Suprapubic skin (tissue), 4 donors: ENCODE data around the gene SHISA9.

Experiments used
- CTCF ChIP-seq, 2 donors: fragments of 200-600 bp in 1 of 2; fragments of 450-650 bp in 1 of 2; sonication (generic) in 1 of 2; IDR thresholded peaks; one replicate each; pipeline ENCODE4 v1.5.1; 2016 to 2019; ENCODE audit warnings: antibody characterized with exemption in 2 of 2, mild to moderate bottlenecking in 1 of 2, moderate library complexity in 1 of 2
- EP300 ChIP-seq: sonication (generic); formaldehyde crosslinking; IDR thresholded peaks from one replicate; pipeline ENCODE4 v1.6.1; 2017; ENCODE audit warnings: antibody characterized with exemption
- POLR2A ChIP-seq, 2 donors: fragments of 450-650 bp; IDR thresholded peaks; one replicate each; pipeline ENCODE4 v1.6.1; 2017; ENCODE audit warnings: antibody characterized with exemption in 2 of 2, mild to moderate bottlenecking in 2 of 2, moderate library complexity in 2 of 2
- POLR2AphosphoS5 ChIP-seq, 3 donors: sonication (generic); formaldehyde crosslinking; IDR thresholded peaks; one replicate each; pipeline ENCODE4 v1.6.1; 2017; ENCODE audit warnings: antibody characterized with exemption in 3 of 3

GRCh38 chr16:13038591-13038990 is 137.2 kb downstream of the SHISA9 start:
- TF ChIP-seq CTCF (IDR thresholded peaks at IDR 0.05) (no peak), POLR2A (IDR thresholded peaks at IDR 0.05) (no peak), POLR2AphosphoS5 (IDR thresholded peaks at IDR 0.05) (no peak), EP300 (no peak)
